ENCODE results near the gene TAS2R10. TPM values are rescaled to one million over a fixed set of nuclear protein-coding genes. Genes with fewer than 3 reads are reported as not detected.

TAS2R10 gene
- total RNA-seq, 1 donor from 2014 or later, result not detected

DNA sequence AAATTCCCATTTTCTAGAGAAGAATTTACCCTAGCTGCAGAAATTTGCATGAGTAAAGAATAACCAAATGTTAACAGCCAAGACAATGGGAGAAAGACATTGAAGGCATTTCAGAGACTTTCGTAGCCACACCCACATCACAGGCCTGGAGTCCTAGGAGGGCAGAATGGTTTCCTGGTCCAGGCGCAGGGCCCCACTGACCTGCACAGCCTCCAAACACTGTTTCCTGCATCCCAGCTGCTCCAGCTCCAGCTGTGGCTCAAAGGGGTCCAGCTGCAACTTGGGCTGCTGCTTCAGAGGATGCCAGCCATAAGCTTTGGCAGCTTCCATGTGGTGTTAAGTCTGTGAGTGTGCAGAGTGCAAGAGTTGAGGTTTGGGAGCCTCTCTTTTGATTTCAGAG is 29.6 kb upstream of the TAS2R10 start:
- Histone ChIP-seq H3K27me3 (ENCODE audit: low read depth) (no peaks in the 10 kb centered on the region), H3K4me1 (peaks cover 10% of the 10 kb centered on the region), H3K36me3 (peaks cover 17% of the 10 kb centered on the region), H3K4me3 (no peak overlapping the region), H3K27ac (replicated peaks) (no peak overlapping the region), H3K9me3 (replicated peaks) (peaks cover 22% of the 10 kb centered on the region)
- intact Hi-C loops (cut with micrococcal nuclease), result no loop called here
- no peak for DNase-seq
- TF ChIP-seq, protein P1, sequence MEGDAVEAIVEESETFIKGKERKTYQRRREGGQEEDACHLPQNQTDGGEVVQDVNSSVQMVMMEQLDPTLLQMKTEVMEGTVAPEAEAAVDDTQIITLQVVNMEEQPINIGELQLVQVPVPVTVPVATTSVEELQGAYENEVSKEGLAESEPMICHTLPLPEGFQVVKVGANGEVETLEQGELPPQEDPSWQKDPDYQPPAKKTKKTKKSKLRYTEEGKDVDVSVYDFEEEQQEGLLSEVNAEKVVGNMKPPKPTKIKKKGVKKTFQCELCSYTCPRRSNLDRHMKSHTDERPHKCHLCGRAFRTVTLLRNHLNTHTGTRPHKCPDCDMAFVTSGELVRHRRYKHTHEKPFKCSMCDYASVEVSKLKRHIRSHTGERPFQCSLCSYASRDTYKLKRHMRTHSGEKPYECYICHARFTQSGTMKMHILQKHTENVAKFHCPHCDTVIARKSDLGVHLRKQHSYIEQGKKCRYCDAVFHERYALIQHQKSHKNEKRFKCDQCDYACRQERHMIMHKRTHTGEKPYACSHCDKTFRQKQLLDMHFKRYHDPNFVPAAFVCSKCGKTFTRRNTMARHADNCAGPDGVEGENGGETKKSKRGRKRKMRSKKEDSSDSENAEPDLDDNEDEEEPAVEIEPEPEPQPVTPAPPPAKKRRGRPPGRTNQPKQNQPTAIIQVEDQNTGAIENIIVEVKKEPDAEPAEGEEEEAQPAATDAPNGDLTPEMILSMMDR (IDR thresholded peaks at IDR 0.05; ENCODE audit: borderline replicate concordance), result no peak

DNA sequence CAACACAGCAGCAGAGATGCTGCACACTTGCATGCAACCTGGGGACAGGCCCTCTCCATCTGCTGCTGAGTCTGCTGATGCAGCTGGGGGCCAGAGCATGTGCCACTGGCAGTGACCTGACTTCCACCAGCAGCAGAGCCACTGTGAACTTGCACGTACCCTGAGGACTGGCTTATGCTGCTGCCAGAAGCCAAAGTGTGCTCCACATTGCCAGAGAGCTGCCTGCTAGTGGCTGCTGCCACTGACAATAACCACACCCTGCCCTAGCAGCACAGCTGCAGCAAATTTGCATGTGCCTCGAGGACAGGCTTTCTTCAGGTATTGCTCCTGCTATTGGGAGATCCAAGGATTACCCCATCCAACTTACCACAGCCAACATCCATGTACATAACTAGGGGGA is 27.6 kb upstream of the TAS2R10 start:
- intact Hi-C loops (cut with micrococcal nuclease), result no loop called here
- no peak overlapping the region for H3K4me3 ChIP-seq
- H3K27me3 ChIP-seq (ENCODE audit: low read depth), result no peaks in the 10 kb centered on the region
- no peak for DNase-seq
- H3K36me3 ChIP-seq, result peaks cover 14% of the 10 kb centered on the region
- H3K9me3 ChIP-seq (replicated peaks), result peaks cover 22% of the 10 kb centered on the region
- TF ChIP-seq, protein P1 (IDR thresholded peaks at IDR 0.05; ENCODE audit: borderline replicate concordance), result no peak
- no peak overlapping the region for H3K27ac ChIP-seq (replicated peaks)
- peaks cover 10% of the 10 kb centered on the region for H3K4me1 ChIP-seq

DNA sequence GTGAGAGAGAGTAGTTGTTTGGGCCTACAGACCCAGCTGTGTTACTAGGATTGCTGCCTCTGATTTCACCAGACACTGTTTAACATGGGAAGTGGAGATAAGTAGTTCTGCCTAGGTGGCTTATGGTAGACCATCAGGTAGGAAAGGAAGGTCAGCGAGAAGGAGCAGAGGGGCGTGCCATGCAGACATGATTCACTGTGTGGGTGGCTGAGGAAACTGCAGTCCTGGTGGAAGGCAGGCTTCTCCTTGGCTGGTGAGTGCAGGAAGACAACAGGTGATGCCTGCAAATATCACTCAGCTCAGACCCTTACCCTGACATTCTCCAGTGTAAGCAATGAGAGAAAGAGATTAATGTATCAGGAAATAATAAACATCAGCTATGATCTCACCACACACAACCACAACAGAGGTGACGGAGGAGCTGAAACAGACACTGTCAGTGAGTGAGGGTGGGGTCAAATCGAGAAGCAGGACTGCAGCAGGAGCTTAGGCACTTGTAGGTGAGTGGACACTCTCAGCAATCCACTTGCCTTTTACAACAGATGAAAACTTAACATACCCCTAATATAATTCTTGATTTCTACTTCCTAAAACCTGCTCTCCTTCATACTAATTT is 25.2 kb upstream of the TAS2R10 start:
- DNase-seq, result no peak
- peaks cover 9% of the 10 kb centered on the region for H3K36me3 ChIP-seq
- H3K27ac ChIP-seq (replicated peaks), result no peak overlapping the region
- H3K9me3 ChIP-seq (replicated peaks), result peaks cover 7% of the 10 kb centered on the region
- H3K4me3 ChIP-seq, result no peak overlapping the region
- peaks cover 10% of the 10 kb centered on the region for H3K4me1 ChIP-seq
- no peaks in the 10 kb centered on the region for H3K27me3 ChIP-seq (ENCODE audit: low read depth)
- intact Hi-C loops (cut with micrococcal nuclease), result no loop called here
- TF ChIP-seq, protein P1 (IDR thresholded peaks at IDR 0.05; ENCODE audit: borderline replicate concordance), result no peak

DNA sequence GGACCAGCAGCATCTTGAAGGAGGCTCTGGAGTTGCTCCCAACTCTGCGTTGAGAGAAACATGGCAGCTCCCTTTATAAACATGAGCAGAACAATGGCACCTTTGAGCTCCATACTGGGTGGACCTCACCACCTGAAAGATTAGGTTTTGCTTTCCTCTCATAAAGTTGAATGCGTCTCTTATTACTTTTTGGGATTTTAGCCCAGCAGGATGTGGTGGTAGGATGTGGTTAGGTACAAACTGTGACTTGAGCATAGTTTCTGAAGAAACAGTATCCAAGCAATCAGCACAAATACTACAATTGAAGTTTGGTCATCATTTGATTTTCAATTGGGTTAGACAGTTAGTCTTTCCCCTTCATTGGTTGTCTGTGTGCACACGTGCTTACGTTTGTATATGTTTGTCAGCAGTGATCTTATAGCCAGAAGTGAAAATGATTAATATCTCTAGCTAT is 23.3 kb upstream of the TAS2R10 start, which contains the start of gene PRR4:
PRR4 (minus strand) TSS at position 51 of the 454 bp plus-strand sequence; CDS start at position 13, 38 bp downstream.
- intact Hi-C loops (cut with micrococcal nuclease), result no loop called here
- peaks cover 6% of the 10 kb centered on the region for H3K36me3 ChIP-seq
- no peaks in the 10 kb centered on the region for H3K9me3 ChIP-seq (replicated peaks)
- no peak for DNase-seq
- H3K4me3 ChIP-seq, result no peak within 1 kb of the TSS
- H3K4me1 ChIP-seq, result peaks cover 10% of the 10 kb centered on the region
- H3K27ac ChIP-seq (replicated peaks), result no peak within 1 kb of the TSS
- TF ChIP-seq, protein P1 (IDR thresholded peaks at IDR 0.05; ENCODE audit: borderline replicate concordance), result no peak
- H3K27me3 ChIP-seq (ENCODE audit: low read depth), result no peaks in the 10 kb centered on the region

DNA sequence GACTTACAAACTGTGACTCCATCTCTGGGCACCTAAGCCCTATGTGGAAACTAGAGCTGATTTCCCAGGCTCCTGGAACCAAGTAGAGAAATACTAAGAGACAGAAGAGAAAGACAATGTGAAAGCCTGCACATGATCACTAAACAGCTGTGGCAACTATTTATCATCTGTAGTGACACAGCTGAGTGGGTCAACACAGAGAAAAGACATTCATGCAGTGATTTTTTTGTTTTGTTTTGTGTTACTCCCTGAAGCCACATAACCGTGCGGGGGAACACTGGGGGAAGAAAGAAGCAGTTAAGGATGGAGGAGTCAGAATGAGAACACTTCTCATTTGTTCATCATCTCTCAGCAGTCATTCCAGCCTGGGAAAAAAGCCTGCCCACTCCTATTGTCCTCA is 21.6 kb upstream of the TAS2R10 start:
- intact Hi-C loops (cut with micrococcal nuclease), result no loop called here
- H3K36me3 ChIP-seq, result peaks cover 9% of the 10 kb centered on the region

More for the DNA sequence above, 21.6 kb upstream of the TAS2R10 start:
- Histone ChIP-seq H3K9me3 (replicated peaks) (no peaks in the 10 kb centered on the region), H3K27me3 (ENCODE audit: low read depth) (no peaks in the 10 kb centered on the region), H3K4me1 (peaks cover 10% of the 10 kb centered on the region), H3K4me3 (no peak overlapping the region), H3K27ac (replicated peaks) (no peak overlapping the region)
- no peak for DNase-seq
- TF ChIP-seq, protein P1 (IDR thresholded peaks at IDR 0.05; ENCODE audit: borderline replicate concordance), result no peak
